Muscle layer of duodenum (tissue), 2 donors: ENCODE data around the gene C17orf107.
"Not testable (repeated sequence)": the region's sequence is repeated elsewhere in the genome, so short reads cannot be mapped to it uniquely, and the experiment has no call there.

Source experiments
- H3K27ac ChIP-seq: one replicate; pipeline ENCODE4 v1.7.0; 2013; ENCODE audit warnings: mild to moderate bottlenecking, low read length
- H3K27me3 ChIP-seq: one replicate; pipeline ENCODE4 v1.7.0; 2013; ENCODE audit warnings: low read depth, mild to moderate bottlenecking, control low read depth, low read length
- H3K36me3 ChIP-seq, 2 donors: one replicate each; pipeline ENCODE4 v1.7.0; 2013; ENCODE audit warnings: low read length in 2 of 2, control low read depth in 1 of 2, mild to moderate bottlenecking in 1 of 2; ENCODE audit not compliant: insufficient read depth in 2 of 2, control insufficient read depth in 1 of 2
- H3K4me1 ChIP-seq, 2 donors: one replicate each; pipeline ENCODE4 v1.7.0; 2013; ENCODE audit warnings: low read length in 2 of 2, mild to moderate bottlenecking in 2 of 2, control low read depth in 1 of 2, moderate library complexity in 1 of 2; ENCODE audit not compliant: insufficient read depth in 2 of 2, control insufficient read depth in 1 of 2
- H3K4me3 ChIP-seq, 2 donors: one replicate each; pipeline ENCODE4 v1.7.0; 2013; ENCODE audit warnings: low read length in 2 of 2, low read depth in 1 of 2, mild to moderate bottlenecking in 1 of 2
- H3K9me3 ChIP-seq, 2 donors: one replicate each; pipeline ENCODE4 v1.7.0; 2013; ENCODE audit warnings: low read length in 2 of 2, control low read depth in 1 of 2, mild to moderate bottlenecking in 1 of 2; ENCODE audit not compliant: control insufficient read depth in 1 of 2
- donor health status: healthy.

Gene C17orf107

GRCh38 chr17:4902540-4902939 is 3.2 kb downstream of the C17orf107 start:
- Histone ChIP-seq H3K27me3 (peaks cover 12% of the 10 kb centered on the region), H3K27ac (no peak overlapping the region), H3K9me3 (no peaks in the 10 kb centered on the region), H3K36me3 (no peaks in the 10 kb centered on the region), H3K4me3 (no peak overlapping the region), H3K4me1 (peaks cover 0 to 12% of the 10 kb centered on the region in 2 donors)

GRCh38 chr17:4903051-4903818 is 3.9 kb downstream of the C17orf107 start, which contains the start of gene CHRNE:
TSS of gene CHRNE (minus strand) at chr17:4903098. CDS start at chr17:4903063, 35 bp downstream.
- no peaks in the 10 kb centered on the region for H3K9me3 ChIP-seq
- no peak within 1 kb of the TSS for H3K27ac ChIP-seq
- peak within 1 kb of the TSS in 1 of 2 donors; percentile 19 for H3K4me3 ChIP-seq
- no peaks in the 10 kb centered on the region for H3K36me3 ChIP-seq
- H3K27me3 ChIP-seq = peaks cover 12% of the 10 kb centered on the region
- peaks cover 0 to 12% of the 10 kb centered on the region in 2 donors for H3K4me1 ChIP-seq

GRCh38 chr17:4906642-4907041 is 7.3 kb downstream of the C17orf107 start:
- not testable (repeated sequence) for H3K36me3 ChIP-seq, H3K9me3 ChIP-seq, H3K27me3 ChIP-seq, H3K4me1 ChIP-seq, H3K4me3 ChIP-seq, H3K27ac ChIP-seq

- Histone ChIP-seq H3K27ac (peak overlapping the region; percentile 39), H3K27me3 (no peaks in the 10 kb centered on the region), H3K36me3 (no peaks in the 10 kb centered on the region), H3K4me1 (peaks cover 0 to 6% of the 10 kb centered on the region in 2 donors), H3K9me3 (no peaks in the 10 kb centered on the region), H3K4me3 (no peak overlapping the region)
Observed at GRCh38 chr17:4908301-4908700, 9.0 kb downstream of the C17orf107 start.

GRCh38 chr17:4908711-4909496 is 9.6 kb downstream of the C17orf107 start:
- Histone ChIP-seq H3K27me3 (no peaks in the 10 kb centered on the region), H3K9me3 (no peaks in the 10 kb centered on the region), H3K4me3 (no peak overlapping the region), H3K36me3 (no peaks in the 10 kb centered on the region), H3K27ac (peak overlapping the region; percentile 39), H3K4me1 (peaks cover 0 to 6% of the 10 kb centered on the region in 2 donors)

GRCh38 chr17:4913994-4914393 is 14.7 kb downstream of the C17orf107 start:
- Histone ChIP-seq H3K27ac (no peak overlapping the region), H3K36me3 (no peaks in the 10 kb centered on the region), H3K27me3 (no peaks in the 10 kb centered on the region), H3K9me3 (no peaks in the 10 kb centered on the region), H3K4me1 (no peaks in the 10 kb centered on the region), H3K4me3 (no peak overlapping the region)

GRCh38 chr17:4914551-4914950 is 15.2 kb downstream of the C17orf107 start:
- not testable (repeated sequence) for H3K27ac ChIP-seq, H3K36me3 ChIP-seq, H3K4me3 ChIP-seq, H3K27me3 ChIP-seq, H3K9me3 ChIP-seq, H3K4me1 ChIP-seq

GRCh38 chr17:4919511-4920047 is 20.2 kb downstream of the C17orf107 start:
- H3K4me1 ChIP-seq = no peaks in the 10 kb centered on the region
- H3K27me3 ChIP-seq = no peaks in the 10 kb centered on the region
- H3K27ac ChIP-seq = no peak overlapping the region
- no peaks in the 10 kb centered on the region for H3K9me3 ChIP-seq
- H3K4me3 ChIP-seq = no peak overlapping the region
- H3K36me3 ChIP-seq = no peaks in the 10 kb centered on the region

GRCh38 chr17:4920351-4921048 is 21.2 kb downstream of the C17orf107 start:
- H3K36me3 ChIP-seq = no peaks in the 10 kb centered on the region
- H3K27ac ChIP-seq = no peak overlapping the region
- no peak overlapping the region for H3K4me3 ChIP-seq
- H3K9me3 ChIP-seq = no peaks in the 10 kb centered on the region
- H3K27me3 ChIP-seq = no peaks in the 10 kb centered on the region
- no peaks in the 10 kb centered on the region for H3K4me1 ChIP-seq

GRCh38 chr17:4921320-4921719 is 22.0 kb downstream of the C17orf107 start:
- Histone ChIP-seq H3K27ac (no peak overlapping the region), H3K4me3 (no peak overlapping the region)

More at GRCh38 chr17:4921320-4921719, 22.0 kb downstream of the C17orf107 start:
- Histone ChIP-seq H3K27me3 (no peaks in the 10 kb centered on the region), H3K9me3 (no peaks in the 10 kb centered on the region), H3K4me1 (no peaks in the 10 kb centered on the region), H3K36me3 (no peaks in the 10 kb centered on the region)
